Inflammatory macrophage (primary cell): ENCODE data around the gene ZNF764.
A peak's percentile ranks its signal among the peaks of the same experiment; 100 is the strongest.
"Not testable (repeated sequence)": the region's sequence is repeated elsewhere in the genome, so short reads cannot be mapped to it uniquely, and the experiment has no call there.

ENCODE experiments used
- DNase-seq, 2 donors: peaks; one replicate each; pipeline ENCODE4 v3.0.0-alpha.2; 2020 to 2022

Gene ZNF764

GRCh38 chr16:30526137-30526822 is 31.9 kb downstream of the ZNF764 start, which contains the start of gene ZNF768:
ZNF768 (minus strand) TSS chr16:30526566; CDS start chr16:30526413, 153 bp downstream.
- DNase-seq = peak in 1 of 2 donors; percentile 8

GRCh38 chr16:30525844-30526136 is 32.4 kb downstream of the ZNF764 start:
- DNase-seq = peak; percentile 26 to 31

- DNase-seq = no peak
These were observed 33.3 kb downstream of the ZNF764 start for GRCh38 chr16:30524575-30525568.

- no peak for DNase-seq
These were observed 34.2 kb downstream of the ZNF764 start for GRCh38 chr16:30523768-30524574.

GRCh38 chr16:30522702-30523463 is 35.3 kb downstream of the ZNF764 start:
- DNase-seq = not testable (repeated sequence)

GRCh38 chr16:30521873-30522641 is 36.1 kb downstream of the ZNF764 start:
- no peak for DNase-seq

- DNase-seq = no peak
These were observed 36.7 kb downstream of the ZNF764 start for GRCh38 chr16:30521476-30521872.

- DNase-seq = no peak
These were observed 38.8 kb downstream of the ZNF764 start for GRCh38 chr16:30519120-30520049.

GRCh38 chr16:30518552-30518951 is 39.6 kb downstream of the ZNF764 start:
- no peak for DNase-seq

GRCh38 chr16:30515275-30515674 is 42.9 kb downstream of the ZNF764 start:
- DNase-seq = no peak

- no peak for DNase-seq
These were observed 46.7 kb downstream of the ZNF764 start for GRCh38 chr16:30511509-30511908.

- DNase-seq = no peak
These were observed 47.7 kb downstream of the ZNF764 start for GRCh38 chr16:30510376-30510938.

GRCh38 chr16:30509081-30509765 is 49.0 kb downstream of the ZNF764 start:
- DNase-seq = no peak
